ENCODE data around the gene CHCHD4.

The CHCHD4 gene

DNA sequence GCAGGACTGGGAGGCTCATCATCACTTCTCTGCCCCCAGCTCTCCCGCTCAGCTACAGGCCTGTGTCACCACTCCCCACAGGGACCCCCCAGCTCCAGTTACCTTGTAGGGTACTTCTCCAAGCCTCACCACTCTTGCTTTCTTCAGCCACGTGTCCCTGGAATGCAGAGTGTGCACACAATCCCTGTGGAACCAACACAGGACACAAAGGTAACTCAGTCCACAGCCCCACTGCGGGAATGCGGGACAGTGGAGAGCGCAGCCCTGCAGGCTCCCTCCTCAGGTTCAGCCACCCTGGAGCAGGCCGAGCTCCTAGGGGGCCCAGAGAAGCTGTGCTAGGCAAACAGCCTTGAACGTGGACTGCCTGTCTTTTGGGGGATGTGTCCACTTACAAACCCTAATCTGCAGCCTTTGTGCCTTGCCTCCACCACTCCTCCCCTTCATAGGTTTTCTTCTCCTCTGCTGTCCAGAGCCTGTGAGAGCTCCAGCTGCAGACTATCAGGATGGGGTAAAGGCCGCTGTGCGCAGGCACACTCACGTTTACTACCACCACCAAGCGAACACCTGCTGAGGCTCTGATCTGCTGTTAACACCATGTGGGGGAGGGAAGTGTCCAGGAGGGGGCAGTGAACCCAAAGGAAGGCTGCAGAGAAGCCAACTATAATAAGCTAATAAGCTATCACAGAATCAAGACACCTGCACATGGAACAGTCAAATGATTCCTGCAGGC lies 27.7 kb upstream of the CHCHD4 start:
- Mint-ChIP-seq H3K36me3 (ENCODE audit: low read depth) (peaks cover 53% of the 10 kb centered on the region), H3K27ac (no peak overlapping the region), H3K9me3 (no peaks in the 10 kb centered on the region), H3K4me3 (no peak overlapping the region), H3K4me1 (no peaks in the 10 kb centered on the region), H3K27me3 (ENCODE audit: low read depth, poor library complexity) (no peaks in the 10 kb centered on the region)
- TF ChIP-seq, protein P1, sequence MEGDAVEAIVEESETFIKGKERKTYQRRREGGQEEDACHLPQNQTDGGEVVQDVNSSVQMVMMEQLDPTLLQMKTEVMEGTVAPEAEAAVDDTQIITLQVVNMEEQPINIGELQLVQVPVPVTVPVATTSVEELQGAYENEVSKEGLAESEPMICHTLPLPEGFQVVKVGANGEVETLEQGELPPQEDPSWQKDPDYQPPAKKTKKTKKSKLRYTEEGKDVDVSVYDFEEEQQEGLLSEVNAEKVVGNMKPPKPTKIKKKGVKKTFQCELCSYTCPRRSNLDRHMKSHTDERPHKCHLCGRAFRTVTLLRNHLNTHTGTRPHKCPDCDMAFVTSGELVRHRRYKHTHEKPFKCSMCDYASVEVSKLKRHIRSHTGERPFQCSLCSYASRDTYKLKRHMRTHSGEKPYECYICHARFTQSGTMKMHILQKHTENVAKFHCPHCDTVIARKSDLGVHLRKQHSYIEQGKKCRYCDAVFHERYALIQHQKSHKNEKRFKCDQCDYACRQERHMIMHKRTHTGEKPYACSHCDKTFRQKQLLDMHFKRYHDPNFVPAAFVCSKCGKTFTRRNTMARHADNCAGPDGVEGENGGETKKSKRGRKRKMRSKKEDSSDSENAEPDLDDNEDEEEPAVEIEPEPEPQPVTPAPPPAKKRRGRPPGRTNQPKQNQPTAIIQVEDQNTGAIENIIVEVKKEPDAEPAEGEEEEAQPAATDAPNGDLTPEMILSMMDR (IDR thresholded peaks at IDR 0.05), result no peak
- DNase-seq, result no peak

DNA sequence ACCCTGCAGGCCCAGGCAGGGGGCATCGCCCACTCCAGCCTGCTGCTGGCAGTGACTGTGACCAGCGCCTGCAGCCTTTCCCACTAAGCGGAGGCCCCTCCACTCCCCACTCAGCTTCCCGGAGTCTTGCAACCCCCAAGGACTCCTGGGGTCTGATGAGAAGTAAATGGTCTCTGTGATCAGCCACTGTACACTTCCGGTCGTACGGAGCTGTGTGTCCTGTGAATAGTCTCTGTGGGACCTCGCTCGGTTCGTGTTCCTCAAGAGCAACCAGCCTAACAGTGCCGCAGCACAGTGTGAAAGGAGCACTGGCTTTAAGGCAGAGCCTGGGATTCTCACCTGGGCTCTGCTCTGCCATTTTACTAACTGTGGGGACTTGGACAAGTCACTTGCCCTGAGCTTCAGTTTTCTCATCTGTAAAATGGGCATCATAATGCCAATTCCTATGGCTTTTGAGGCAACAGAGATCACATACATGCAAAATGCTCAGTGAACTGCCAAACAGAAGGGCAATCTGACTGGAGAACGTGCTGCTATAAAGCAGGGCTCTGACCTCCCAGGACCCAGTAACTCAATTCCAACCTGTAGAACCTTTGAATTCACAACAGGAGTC lies 26.9 kb upstream of the CHCHD4 start:
- Mint-ChIP-seq H3K27me3 (ENCODE audit: low read depth, poor library complexity) (no peaks in the 10 kb centered on the region), H3K4me1 (no peaks in the 10 kb centered on the region), H3K36me3 (ENCODE audit: low read depth) (peaks cover 53% of the 10 kb centered on the region), H3K9me3 (no peaks in the 10 kb centered on the region), H3K4me3 (no peak overlapping the region), H3K27ac (no peak overlapping the region)
- TF ChIP-seq, protein P1 (IDR thresholded peaks at IDR 0.05), result no peak
- DNase-seq, result no peak

DNA sequence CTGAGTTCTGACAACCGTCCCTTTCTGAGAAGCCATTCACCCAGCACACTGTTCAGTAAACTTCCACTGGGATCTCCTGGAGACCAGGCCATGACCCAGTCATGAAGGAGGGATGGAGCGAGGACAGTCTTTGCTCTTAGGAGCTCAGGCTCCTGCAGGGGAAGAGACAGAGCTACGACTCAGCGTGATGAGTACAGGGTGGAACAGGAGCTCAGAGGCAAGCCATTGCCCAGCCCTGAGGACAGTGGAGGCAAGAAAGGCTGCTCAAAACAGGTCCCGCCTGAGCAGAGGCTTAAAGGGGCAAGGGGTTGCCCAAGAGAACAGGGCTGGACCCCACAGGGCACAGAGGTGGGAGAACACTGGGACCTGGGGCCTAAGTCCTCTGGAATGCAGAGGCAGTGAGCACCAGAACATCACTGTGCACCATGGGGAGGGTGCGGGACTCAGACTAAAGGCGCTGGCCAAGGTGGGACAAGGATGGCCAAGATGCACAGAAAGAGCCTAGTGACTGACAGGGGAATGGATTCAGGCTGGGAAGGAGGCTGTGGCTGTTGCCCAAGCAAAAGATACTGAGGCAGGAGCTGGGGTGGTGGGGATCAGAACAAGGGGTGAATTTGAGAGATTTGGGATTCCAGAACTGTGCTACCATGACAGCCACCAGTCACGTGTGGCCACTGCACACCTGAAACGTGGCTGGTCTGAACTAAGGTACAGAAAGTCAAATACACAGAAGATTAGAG lies 26.0 kb upstream of the CHCHD4 start:
- Mint-ChIP-seq H3K9me3 (no peaks in the 10 kb centered on the region), H3K27me3 (ENCODE audit: low read depth, poor library complexity) (no peaks in the 10 kb centered on the region), H3K4me3 (no peak overlapping the region), H3K27ac (peak overlapping the region; percentile 94), H3K4me1 (peaks cover 6% of the 10 kb centered on the region), H3K36me3 (ENCODE audit: low read depth) (peaks cover 48% of the 10 kb centered on the region)
- TF ChIP-seq, protein P1 (IDR thresholded peaks at IDR 0.05), result no peak
- DNase-seq, result no peak

DNA sequence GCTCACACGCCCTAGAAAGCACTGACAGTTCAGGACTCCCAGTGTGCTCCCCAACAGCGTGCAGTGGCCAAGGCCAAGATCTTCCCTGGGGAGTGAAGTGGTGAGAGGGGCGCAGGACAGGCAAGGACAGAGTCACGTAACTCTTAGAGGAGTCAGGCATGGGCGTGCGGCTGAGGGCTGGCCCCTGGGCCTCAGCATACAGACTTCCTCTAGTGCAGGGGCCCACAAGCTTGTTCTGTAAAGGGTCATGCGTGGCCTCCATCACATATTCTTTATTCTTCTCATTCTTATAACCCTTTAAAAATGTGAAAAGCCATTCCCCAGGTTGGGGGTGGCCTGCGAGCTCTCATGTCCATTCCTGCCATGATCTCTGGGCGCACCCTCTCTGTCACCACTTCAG lies 25.4 kb upstream of the CHCHD4 start:
- H3K36me3 Mint-ChIP-seq (ENCODE audit: low read depth), result peaks cover 48% of the 10 kb centered on the region
- no peak overlapping the region for H3K4me3 Mint-ChIP-seq
- H3K9me3 Mint-ChIP-seq, result no peaks in the 10 kb centered on the region
- H3K27me3 Mint-ChIP-seq (ENCODE audit: low read depth, poor library complexity), result no peaks in the 10 kb centered on the region
- DNase-seq, result no peak
- peaks cover 9% of the 10 kb centered on the region for H3K4me1 Mint-ChIP-seq
- TF ChIP-seq, protein P1 (IDR thresholded peaks at IDR 0.05), result no peak
- no peak overlapping the region for H3K27ac Mint-ChIP-seq

DNA sequence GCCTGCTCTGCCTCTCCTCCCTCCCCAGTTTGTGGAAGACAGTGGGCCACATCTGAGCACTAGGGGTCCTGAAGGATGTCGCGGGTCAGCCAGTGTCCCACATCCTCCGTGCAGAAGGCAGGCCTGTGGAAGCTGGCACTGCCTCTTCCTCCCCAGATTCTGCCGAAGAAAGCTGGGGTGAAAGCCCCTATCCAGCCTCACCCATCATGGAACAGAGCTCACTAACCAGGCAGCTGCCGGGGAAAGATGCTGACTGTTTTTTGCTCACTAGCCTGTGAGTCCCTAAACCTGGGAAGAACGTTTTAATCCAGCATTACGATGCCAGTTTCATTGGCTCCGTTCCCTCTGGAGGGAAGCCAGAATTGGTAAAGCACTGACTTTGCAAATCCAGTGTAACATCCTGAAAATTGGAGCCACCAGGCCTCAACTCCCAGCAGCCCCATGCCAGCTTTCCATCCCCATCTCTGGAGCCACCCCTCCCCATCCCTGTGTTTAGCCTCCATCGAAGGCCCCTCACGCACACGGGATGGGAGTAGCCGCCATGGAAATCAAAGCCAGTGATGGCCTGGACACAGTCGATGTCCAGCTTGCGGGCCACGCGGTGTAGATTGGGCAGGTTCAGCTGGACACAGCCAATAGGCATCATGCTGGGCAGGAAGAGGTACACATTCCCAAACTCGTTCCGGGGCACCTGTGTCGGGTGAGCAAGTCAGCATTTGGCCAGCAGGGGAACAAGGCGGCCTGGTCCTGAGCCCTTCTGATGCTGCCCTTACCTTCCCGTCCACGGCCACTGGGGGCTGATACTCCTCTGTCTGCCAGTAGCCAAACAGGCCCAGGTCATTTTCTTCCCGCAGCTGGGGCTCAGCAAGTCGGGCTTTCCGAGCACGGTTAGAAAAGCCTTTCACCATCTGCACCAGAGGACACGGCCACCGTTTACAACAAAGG lies 23.6 kb upstream of the CHCHD4 start:
- TF ChIP-seq, protein P1 (IDR thresholded peaks at IDR 0.05), result no peak
- Mint-ChIP-seq H3K36me3 (ENCODE audit: low read depth) (peaks cover 37% of the 10 kb centered on the region), H3K27me3 (ENCODE audit: low read depth, poor library complexity) (no peaks in the 10 kb centered on the region), H3K9me3 (no peaks in the 10 kb centered on the region), H3K4me1 (peaks cover 21% of the 10 kb centered on the region), H3K27ac (no peak overlapping the region), H3K4me3 (no peak overlapping the region)
- peak; percentile 26 for DNase-seq
